Hematopoietic multipotent progenitor cell treated with erythropoietin and hydrocortisone succinate and interleukin-3 and kit ligand, for 8 days (in vitro differentiated cells): ENCODE measurements around the gene URI1.

Experiments used
- DNase-seq: peaks from one replicate; pipeline ENCODE4 v3.0.0-alpha.2; 2015

URI1 gene

DNA sequence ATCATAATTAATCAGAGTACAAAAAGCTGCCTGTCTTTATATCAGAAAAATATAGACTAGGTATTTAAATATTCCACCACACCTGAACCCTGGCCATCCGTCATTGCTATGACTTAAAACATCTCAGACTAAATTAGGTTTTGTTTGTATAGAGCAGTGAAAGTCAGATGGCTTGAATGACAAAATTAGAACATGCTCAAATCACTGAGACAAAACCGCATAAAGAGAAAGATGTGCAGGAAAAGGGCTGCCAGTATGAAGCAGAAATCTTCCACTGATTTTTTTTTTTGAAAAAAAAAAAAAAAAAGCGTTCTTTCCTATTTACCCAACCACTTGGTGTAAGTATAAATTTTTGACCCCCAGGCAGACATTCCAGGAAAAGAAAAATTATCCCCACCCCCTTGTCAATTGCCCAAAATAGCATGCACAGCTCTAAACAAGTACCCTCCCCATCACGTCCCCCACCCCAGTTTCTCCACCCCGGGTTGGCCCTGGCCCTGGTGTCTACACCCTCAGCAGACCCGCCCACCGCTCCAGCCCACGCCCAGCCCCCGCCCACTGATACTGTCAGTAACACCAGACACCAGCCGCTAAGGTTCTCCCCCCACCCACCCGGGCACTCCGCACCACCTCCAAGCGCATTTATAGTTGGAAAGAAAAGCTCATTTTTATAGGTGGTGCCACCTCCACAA, 118.6 kb downstream of the URI1 start:
- no peak for DNase-seq

DNA sequence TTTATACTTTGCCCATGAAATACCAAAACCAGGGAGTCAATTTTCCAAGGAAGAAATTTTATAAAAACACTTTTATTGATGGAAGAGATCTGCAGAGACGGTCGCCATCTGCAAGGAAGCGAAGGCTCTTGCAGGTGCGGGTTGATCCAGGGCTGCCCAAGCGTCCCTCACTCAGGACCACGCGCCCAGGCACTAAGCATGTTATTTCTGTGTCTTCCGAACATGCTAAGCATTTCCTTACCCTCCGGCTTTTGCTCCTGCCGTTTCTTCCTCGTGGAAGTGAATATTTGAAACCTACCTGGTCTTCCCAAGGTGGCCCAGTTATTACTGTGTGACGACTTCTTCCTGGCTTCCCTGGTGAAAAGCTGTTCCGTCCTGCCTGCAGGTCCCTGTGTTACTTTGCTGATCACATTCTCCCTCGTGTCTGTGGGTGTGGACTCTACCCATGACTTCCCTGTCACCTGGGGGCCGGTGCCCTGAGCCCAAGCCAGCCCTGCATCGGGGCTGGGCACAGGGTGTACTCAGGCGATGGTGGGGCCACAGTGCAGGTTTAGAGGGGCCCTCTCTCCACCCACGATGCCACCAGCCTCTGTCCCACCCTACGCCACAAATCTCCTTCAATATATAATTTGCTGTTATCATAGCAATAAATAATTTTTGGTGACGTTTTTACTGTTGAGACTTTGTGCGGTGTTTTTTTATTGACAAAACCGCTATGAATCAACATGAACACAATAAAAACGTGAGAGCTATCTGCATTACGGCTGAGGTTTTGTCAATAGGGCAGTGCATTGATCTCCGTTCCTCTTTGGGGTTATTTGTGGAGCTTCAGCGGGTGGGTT, 119.4 kb downstream of the URI1 start:
- DNase-seq, result no peak

DNA sequence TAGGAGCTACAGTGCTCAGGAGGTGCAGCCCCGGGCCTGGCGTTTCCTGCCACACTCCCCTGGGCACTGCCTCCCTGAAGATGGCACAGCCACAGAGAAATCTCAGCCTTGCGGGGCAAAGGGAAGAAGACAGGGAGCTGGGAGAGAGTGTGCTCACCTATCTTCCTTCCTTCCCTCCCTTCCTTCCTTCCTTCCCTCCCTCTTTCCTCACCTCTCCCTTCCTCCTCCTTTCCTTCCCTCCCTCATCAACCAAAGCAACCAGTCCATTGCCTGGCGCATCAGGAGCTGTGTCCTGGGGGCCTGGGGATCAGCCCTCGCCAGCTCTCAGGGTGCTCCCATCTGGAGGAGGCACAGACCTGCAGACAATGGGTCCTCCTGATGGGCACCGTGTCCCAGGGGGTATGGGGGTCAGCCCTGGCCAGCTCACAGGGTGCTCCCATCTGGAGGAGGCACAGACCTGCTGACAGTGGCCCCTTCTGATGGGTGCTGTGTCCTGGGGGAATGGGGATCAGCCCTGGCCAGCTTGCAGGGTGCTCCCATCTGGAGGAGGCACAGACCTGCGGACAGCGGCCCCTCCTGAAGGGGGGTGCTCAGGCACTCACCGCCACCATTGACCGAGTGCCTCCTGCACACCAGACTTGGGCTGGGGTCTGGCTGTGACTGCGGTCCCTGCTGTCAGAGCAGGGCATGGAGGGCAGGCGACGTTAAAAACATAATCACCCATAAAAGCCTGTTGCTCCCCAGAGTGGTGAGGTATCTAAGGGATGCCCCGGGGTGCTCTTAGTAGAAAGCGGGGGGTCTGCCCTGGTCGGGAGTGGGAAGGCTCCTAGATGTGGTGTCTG, 120.2 kb downstream of the URI1 start:
- no peak for DNase-seq

DNA sequence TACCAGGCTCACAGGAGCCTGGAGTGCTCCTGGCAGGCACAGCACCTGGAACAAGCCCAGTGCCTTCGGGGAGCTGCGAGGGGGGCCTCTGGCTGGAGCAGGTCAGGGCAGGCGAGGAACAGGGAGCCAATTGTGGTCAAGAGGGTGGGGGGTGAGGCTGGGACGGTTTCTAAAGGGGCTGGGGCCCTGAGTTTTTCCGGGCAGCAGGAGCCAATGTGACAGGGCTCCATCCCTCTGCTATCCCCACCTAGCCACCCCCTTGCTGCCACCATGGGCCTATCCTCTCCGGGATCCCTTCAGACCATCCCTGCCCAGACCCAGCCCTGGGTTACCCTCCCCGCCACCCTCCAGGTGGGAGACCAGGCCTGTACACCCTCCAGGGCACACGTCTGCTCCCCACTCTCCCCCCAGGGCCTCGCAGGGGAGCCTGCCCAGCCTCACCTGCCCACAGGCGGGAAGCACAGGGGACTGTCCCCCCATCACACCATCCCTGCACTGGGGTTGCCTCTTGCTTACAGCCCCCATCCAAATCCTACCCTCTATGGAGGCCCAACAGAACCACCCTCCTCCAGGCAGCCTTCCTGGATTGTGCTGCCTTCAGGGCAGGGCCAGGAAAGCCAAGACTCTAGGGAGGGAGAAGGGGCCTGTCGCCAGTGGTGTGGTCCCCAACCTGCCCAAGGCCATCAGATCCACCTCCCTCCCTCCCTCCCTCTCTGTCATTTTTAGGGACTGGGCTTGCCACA, 121.0 kb downstream of the URI1 start:
- DNase-seq, result no peak

DNA sequence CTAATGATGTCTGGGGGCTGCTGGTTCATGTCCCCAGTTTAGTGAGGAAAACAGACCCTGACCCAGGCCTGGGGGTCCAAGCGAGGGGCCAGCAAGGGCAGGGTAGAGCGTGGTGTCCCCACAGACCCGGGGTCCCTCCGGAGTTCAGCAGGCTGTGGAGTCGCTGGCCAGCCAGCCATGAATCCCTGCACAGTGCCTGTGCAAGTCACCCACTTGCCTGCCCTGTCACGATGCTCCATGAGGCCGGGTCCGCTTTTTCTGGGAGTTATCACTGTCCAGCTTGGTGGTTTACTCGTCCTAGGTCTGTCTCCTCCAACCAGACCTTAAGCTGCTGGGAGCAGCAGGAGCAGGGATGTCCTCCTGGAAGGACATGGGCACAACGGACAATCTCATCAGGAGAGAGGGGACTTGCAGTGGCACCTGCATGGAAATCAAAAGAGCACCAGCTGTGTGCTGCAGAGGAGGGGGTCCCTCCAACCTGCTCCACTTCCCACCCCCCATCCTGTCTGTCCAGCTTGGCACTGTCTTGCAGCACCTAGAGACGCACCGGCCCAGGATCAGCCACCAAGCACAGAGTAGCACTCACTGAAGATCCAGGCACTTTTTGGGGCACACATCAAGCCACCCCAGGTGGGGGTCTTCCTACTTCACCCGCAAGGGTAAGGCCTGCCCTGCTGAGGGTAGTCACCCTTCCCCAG, 121.8 kb downstream of the URI1 start:
- DNase-seq, result no peak

DNA sequence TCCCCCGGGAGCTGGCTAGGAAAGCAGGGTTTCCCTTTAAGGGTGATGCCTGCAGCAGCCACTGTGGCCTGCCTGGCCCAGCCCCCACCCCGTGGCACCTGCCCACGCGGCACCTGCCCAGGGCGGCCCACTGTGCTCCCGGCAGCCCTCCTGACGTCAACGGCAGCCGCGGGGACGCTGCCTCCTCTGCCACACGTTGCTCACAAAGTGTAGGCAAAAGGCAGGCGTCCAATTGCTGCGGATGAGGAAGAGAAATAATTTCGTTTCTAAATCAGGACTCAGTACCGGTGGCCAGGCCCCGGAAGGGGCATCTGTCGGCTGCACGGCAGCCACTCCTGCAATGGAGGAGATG, 122.3 kb downstream of the URI1 start:
- no peak for DNase-seq

DNA sequence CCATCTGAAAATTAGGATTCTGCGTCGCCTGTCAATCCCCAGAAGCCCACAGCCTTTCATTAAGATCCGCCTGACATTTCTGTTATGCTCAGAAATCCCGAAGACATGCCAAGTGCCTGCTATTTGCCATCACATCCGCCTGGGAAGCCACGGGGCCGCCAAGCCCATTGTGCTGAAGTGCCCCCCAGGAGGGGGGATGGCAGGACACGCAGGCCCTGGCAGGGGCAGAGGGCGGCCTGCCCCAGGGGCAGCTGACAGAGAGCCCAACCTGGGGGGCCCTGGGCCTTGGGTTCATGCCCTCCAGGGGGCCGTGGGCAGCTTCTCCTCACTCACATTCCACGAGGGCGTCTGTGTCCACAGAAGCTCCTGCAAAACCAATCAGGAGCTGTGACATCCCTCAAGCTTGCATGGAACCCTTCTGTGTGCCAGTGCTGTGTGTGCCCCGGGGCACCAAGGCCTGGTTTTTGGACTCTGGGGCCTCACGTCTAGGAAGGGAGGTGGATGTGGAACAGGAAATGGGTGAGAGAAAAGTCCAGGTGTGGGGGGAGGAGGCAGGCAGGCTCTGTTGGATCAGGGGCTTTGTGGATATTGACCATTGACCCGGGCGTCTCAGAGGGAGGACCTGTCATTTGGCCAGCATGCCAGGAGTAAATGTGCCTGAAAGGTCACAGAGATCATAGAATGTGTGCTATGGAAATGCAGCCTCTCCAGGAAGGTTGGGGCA, 122.9 kb downstream of the URI1 start:
- DNase-seq, result no peak

DNA sequence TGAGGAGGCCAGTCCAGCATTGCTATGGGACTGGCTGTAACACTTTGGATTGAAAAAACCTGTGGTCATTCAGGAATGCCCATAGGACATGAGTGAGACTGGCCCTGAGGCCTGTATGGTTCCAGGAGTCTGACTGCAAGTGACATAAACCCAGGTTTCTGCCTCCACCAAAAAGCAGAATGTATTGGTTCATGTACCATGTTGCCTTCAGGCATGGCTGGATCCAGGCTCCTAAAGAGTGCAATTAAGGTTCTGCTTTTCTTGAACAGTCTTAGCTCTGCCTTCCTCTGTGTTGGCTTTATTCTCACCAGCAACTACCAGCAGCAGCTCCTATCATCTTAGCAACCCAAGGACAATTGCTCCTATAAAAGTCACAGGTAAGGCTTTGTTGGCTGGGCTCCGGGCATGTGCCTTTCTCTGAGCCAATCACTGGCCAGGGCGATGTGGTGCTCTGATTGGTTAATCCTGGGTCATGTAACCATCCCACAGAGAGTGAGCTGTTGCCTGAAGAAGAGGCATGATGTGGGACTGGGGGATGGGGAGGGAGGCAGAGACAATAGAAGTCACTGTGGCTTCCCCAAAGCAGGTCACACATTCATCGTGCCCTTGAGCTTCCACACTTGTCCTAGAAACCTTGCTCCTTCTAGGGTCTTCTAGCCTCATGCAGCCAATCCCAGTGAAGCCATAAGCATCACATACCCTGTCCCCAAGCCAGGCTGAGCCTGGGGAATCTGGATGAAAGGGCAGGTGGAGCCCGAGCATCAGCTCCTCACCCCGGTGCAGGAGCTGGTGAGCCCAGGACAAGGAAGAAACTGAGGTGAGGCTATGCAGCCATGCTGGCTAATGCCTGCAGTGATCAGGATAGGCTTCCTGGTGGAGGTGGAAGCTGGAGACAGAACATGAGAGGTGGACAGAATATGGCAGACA, 123.9 kb downstream of the URI1 start:
- no peak for DNase-seq
